H1 (cell line): ENCODE measurements around the gene LRP11. TPM values are rescaled to one million over a fixed set of nuclear protein-coding genes. Genes with fewer than 3 reads are reported as not detected.
A peak's percentile ranks its signal among the peaks of the same experiment; 100 is the strongest.

Experiments used
- ASH2L ChIP-seq: fragments of 200-600, 300-600 bp; sonication (generic); IDR thresholded peaks from one replicate; pipeline ENCODE4 v1.7.1; 2017; ENCODE audit warnings: low read length
- BACH1 ChIP-seq: IDR thresholded peaks from 2 replicates; pipeline ENCODE4 v1.6.1; 2012; ENCODE audit warnings: low read length, improper control_type of control experiment
- FOSL1 ChIP-seq: IDR thresholded peaks from 2 replicates; pipeline ENCODE4 v1.6.1; 2011; ENCODE audit warnings: mild to moderate bottlenecking, low read depth, low read length, moderate library complexity; ENCODE audit not compliant: insufficient read depth
- GTF2F1 ChIP-seq: IDR thresholded peaks from 2 replicates; pipeline ENCODE4 v1.6.1; 2012; ENCODE audit warnings: low read depth, low read length, improper control_type of control experiment, borderline replicate concordance
- MAFK ChIP-seq: IDR thresholded peaks from 2 replicates; pipeline ENCODE4 v1.6.1; 2012; ENCODE audit warnings: low read depth, mild to moderate bottlenecking, improper control_type of control experiment, low read length
- RBBP5 ChIP-seq: IDR thresholded peaks from 2 replicates; pipeline ENCODE4 v1.7.1; 2012; ENCODE audit warnings: low read depth, mild to moderate bottlenecking, inconsistent platforms, low read length, moderate library complexity, borderline replicate concordance
- RNF2 ChIP-seq: fragments of 200-900, 300-1000 bp; sonication (generic); IDR thresholded peaks from 2 replicates; pipeline ENCODE4 v1.7.1; 2016; ENCODE audit warnings: borderline replicate concordance, low read depth, mild to moderate bottlenecking, antibody characterized with exemption, low read length; ENCODE audit not compliant: poor library complexity, severe bottlenecking; ENCODE audit errors: missing control alignments
- SRF ChIP-seq: IDR thresholded peaks from 2 replicates; pipeline ENCODE4 v1.6.1; 2011; ENCODE audit warnings: mild to moderate bottlenecking, low read depth, low read length, moderate library complexity
- TAF1 ChIP-seq: IDR thresholded peaks from 2 replicates; pipeline ENCODE4 v1.6.1; 2011; ENCODE audit warnings: mild to moderate bottlenecking, low read depth, low read length
- TAF7 ChIP-seq: optimal IDR thresholded peaks from 2 replicates; pipeline ENCODE3; 2011; ENCODE audit warnings: low read depth, mild to moderate bottlenecking, inconsistent platforms, low read length, moderate library complexity, borderline replicate concordance
- TEAD4 ChIP-seq: IDR thresholded peaks from 2 replicates; pipeline ENCODE4 v1.6.1; 2012; ENCODE audit warnings: low read depth, low read length, inconsistent platforms, mixed read lengths
- polyA plus RNA-seq, 7 experiments: library from polyadenylated mRNA; depleted of rRNA in 3 of 7; stranded (reverse) in 5 of 7; unstranded in 2 of 7; fragments of >200 nt in 5 of 7; fragments of 200-250 nt in 2 of 7; gene quantifications; 1 replicate in 5 of 7; 2 replicates in 1 of 7; 4 replicates in 1 of 7; pipeline versions ENCODE4 v1.2.1 to v1.2.3, GENCODE V29; 2011 to 2013; ENCODE audit warnings: missing spikeins in 2 of 7, mixed read lengths in 2 of 7
- total RNA-seq: library from RNA; stranded (reverse); fragmentation: NEBNext Ultra II Directional; extraction: Animal tissue kit (Norgen Biotek cat#: 25700); gene quantifications from 2 replicates; pipeline ENCODE4 v1.2.1, GENCODE V29; 2021
- TF ChIP-seq, protein P1 (sequence below): IDR thresholded peaks from 2 replicates; pipeline ENCODE4 v1.6.1; 2012; ENCODE audit warnings: inconsistent platforms

The LRP11 gene
- total and polyA plus RNA-seq, 2 of the 8 experiments (the other 6 are each of a cell fraction or from before 2014, with no cell fraction given): 11.0 to 20.0 TPM

DNA sequence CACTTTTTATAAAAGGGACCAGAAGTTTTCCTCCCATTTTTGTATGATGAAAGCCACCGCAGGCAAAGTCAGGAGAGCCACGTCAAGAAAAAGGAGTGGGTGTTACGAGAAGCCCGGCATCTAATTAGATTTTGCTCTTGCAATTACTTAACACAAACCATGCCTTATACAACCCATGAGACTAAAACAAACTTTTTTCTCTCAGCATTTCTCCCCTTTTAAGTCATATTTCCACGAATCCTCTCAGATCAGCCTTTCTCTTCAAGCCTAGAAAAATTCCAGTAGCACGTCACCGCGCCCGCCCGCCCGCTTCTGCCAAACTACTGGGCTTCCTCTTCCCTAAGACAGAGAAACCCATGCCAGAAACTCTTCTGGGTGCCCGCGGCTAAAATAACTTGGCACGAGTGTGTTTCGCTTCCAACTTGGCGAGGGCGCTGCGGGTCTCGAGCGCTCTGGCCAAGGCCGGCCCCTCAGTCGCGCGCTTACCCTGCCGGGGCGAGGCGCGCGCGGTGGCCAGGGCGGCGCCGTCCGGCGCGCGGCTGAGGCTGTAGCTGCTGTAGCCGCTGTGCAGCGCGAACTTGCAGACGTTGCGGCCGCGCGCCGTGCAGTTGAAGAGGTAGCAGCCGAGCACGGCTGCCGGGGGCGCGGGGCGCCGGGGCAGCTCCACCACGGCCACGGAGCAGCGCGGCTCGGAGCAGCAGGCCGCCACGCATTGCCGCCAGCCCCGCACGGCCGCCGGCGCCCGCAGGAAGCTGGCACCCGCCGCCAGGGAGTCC is 1.0 kb downstream of the LRP11 start (continued):
- TF ChIP-seq SRF: no peak
- no peak for TF ChIP-seq RNF2
- TF ChIP-seq GTF2F1: no peak
- TF ChIP-seq ASH2L: peak; percentile 73
- TF ChIP-seq TAF7: no peak
- TF ChIP-seq TAF1: 0 out of 2 replicates have a peak, but pooled peaks have one; percentile 43
- TF ChIP-seq, protein P1, sequence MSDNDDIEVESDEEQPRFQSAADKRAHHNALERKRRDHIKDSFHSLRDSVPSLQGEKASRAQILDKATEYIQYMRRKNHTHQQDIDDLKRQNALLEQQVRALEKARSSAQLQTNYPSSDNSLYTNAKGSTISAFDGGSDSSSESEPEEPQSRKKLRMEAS: 0 out of 2 replicates have a peak, but pooled peaks have one; percentile 19
- TF ChIP-seq TEAD4: no peak
- no peak for TF ChIP-seq MAFK
- no peak; the same call in 1 of the 2 replicates for TF ChIP-seq RBBP5
- TF ChIP-seq BACH1: no peak
- no peak for TF ChIP-seq FOSL1
